ENCODE data around the gene TGIF2. TPM values are rescaled to one million over a fixed set of nuclear protein-coding genes. Genes with fewer than 3 reads are reported as not detected.

TGIF2 gene
- total and polyA plus RNA-seq, 2 of the 13 experiments (the other 11 are each of a cell fraction or from before 2014, with no cell fraction given), result 41.3 to 53.9 TPM

DNA sequence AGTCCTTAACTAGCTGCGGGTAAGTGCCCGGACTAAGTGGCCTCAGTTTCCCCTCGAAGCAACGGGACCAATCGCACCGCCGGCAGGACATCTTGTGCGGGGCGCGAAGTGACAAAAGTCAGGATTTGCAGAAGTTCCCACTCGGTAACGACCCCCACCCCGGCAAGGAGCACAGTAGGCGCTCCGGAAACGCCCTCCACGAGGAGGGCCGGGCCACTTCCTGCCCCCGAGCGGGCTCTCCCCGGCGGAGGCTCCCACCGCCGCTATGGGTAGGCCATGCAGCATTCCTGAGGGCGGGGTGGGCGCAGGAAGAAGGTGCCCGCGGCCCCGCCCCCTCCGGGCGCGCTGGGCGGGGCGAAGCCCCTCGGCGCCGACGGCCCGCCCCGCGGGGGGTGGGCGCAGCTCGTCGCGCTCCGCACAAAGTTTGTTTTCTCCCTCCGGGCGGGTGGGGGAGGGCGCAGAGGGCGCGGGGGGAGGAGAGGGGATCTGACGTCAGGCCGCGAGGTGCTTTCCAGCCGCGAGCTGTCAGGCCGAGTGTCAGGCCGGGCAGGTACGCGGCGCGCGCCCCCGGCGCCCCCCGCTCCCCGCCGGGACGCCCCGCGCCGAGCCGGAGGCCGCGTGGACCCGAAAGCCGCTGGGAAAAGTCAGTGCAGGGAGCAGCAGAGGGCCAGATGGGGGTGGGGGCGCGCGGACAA lies at the start of gene TGIF2 (continued):
- TF ChIP-seq ZNF607 (CRISPR knock-in tag; IDR thresholded peaks at IDR 0.05; ENCODE audit: borderline replicate concordance) (no peak; the same call in 1 of the 2 replicates), ZNF792 (CRISPR knock-in tag; IDR thresholded peaks at IDR 0.05) (0 out of 2 replicates have a peak, but pooled peaks have one; percentile 74), ZNF577 (CRISPR knock-in tag; IDR thresholded peaks at IDR 0.05; ENCODE audit: borderline replicate concordance, low read depth) (no peak)

DNA sequence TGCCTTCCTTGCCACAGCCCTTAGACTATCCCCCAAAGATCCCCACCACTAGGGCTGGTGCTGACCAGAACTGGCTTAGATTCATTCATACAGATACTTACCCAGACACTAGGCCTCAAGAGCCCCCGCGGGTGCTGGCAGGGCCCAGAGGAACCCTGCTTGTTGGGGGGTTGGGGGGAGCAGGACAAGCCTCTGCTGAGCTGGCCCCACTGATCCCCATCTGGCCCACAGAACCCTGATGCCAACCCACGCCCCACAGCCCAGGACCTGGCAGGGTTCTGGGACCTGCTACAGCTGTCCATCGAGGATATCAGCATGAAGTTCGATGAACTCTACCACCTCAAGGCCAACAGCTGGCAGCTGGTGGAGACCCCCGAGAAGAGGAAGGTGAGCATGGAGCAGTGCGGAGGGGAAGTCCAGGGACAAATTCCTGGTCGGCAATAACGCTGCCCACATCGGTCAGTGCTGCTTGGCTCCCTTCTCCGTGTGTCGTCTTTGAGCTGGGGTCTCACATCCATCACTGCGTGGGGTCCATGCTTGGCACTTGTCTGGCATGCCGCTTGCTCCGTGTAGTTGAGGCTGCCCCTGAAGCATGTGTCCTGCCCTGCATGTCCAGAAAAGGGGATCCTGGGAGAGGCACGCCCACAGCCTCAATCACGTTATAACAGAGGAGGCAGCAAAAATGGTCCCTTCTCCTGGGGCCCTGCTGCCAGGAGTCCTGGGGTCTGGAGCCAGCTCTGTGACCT lies 47.6 kb upstream of the TGIF2 start:
- ChIA-PET CTCF (ENCODE audit: low intra/inter-chr PET ratio, low total read pairs) (no interaction called here), POLR2A (no interaction called here)
- H3K27ac ChIP-seq (ENCODE audit: extremely low read length, insufficient read depth, low read length), result no peak overlapping the region
- no TSS peak for BruUV-seq (replicated peaks)
- peaks cover 44 to 67% of the 10 kb centered on the region in 2 experiments for H3K36me3 ChIP-seq (replicated peaks in 1 of 2; ENCODE audit: control insufficient read depth in 1 of 2, insufficient read depth in 2 of 2, low read length in 2 of 2)
- H3K4me3 ChIP-seq (replicated peaks in 1 of 3; ENCODE audit: insufficient read depth in 1 of 3, low read depth in 2 of 3, low read length in 3 of 3), result no peak overlapping the region
- H3K27me3 ChIP-seq (ENCODE audit: control insufficient read depth in 1 of 2, insufficient read depth in 2 of 2, low read length in 2 of 2), result no peaks in the 10 kb centered on the region
- intact Hi-C loops (cut with micrococcal nuclease; ENCODE audit: unreplicated experiment) (no loop called here), in situ Hi-C loops (cut with HindIII; ENCODE audit: extremely low pct_ligation_motif_present, low pct_unique_long_range_greater_than_20kb) (no loop called here)
- H3K79me2 ChIP-seq (ENCODE audit: insufficient read depth, low read length), result no peaks in the 10 kb centered on the region
- H4K20me1 ChIP-seq (ENCODE audit: insufficient read depth, low read length), result peaks cover 8% of the 10 kb centered on the region; the same call in 1 of the 2 replicates
- no peak overlapping the region for H2AFZ ChIP-seq (ENCODE audit: low read length)
- H3K9me3 ChIP-seq (ENCODE audit: low read length), result no peaks in the 10 kb centered on the region
- H3K4me2 ChIP-seq (ENCODE audit: low read depth, low read length), result no peak overlapping the region
- no peaks in the 10 kb centered on the region for H3K4me1 ChIP-seq (ENCODE audit: insufficient read depth, low read length)
- ATAC-seq, result no peak
- TF ChIP-seq POLR2AphosphoS5 (IDR thresholded peaks at IDR 0.05; ENCODE audit: low read depth, low read length), result 0 out of 2 replicates have a peak, but pooled peaks have one; percentile 17
- no peak for TF ChIP-seq ZMYM3 (CRISPR knock-in tag; IDR thresholded peaks at IDR 0.05)
- TF ChIP-seq ZNF367 (CRISPR knock-in tag; IDR thresholded peaks at IDR 0.05; ENCODE audit: borderline replicate concordance), result no peak
- TF ChIP-seq NONO (IDR thresholded peaks at IDR 0.05), result no peak
- no peak for TF ChIP-seq NONO (CRISPR knock-in tag; conservative IDR thresholded peaks at IDR 0.05)
- TF ChIP-seq ZFX (CRISPR knock-in tag; IDR thresholded peaks at IDR 0.05; ENCODE audit: low read depth), result 0 out of 2 replicates have a peak, but pooled peaks have one; percentile 27
- TF ChIP-seq TEF (CRISPR knock-in tag; IDR thresholded peaks at IDR 0.05), result no peak
- no peak for TF ChIP-seq ZNF124 (CRISPR knock-in tag; IDR thresholded peaks at IDR 0.05)
- DNase-seq (ENCODE audit: low spot score), result no peak
- WGBS (ENCODE audit: low lambda C conversion rate), result 97% methylated on average over 17 of the region's 17 CpGs
- H3K9ac ChIP-seq (ENCODE audit: insufficient read depth, low read depth, low read length), result no peak overlapping the region
- no peak for FAIRE-seq
